Stimulated activated naive B cell treated with anti-CD40 and anti-IgM and Interleukin-4, amounts not matched to agents 10 μg/mL and 1 μg/mL and 100 μg/mL, for 72 hours (primary cell): ENCODE data around the gene EXOSC3.
"Not testable (repeated sequence)": the region's sequence is repeated elsewhere in the genome, so short reads cannot be mapped to it uniquely, and the experiment has no call there.

Experiments
- ATAC-seq, 2 donors: fragments of 150-1000 bp; cut with Tn5 transposase; replicated peaks; 2 replicates each; pipeline ENCODE4 v1.10.0; 2021; ENCODE audit warnings: moderate library complexity in 1 of 2
- DNase-seq: peaks from one replicate; pipeline ENCODE4 v3.0.0; 2021
- H3K27ac Mint-ChIP-seq: one replicate; pipeline ENCODE4 v1.8.0; 2022; ENCODE audit warnings: mild to moderate bottlenecking, mixed read lengths
- H3K27me3 Mint-ChIP-seq, 2 donors: one replicate each; pipeline ENCODE4 v1.8.0; 2022; ENCODE audit warnings: mixed read lengths in 2 of 2
- H3K36me3 Mint-ChIP-seq, 2 donors: one replicate each; pipeline ENCODE4 v1.8.0; 2022; ENCODE audit warnings: mixed read lengths in 2 of 2, mild to moderate bottlenecking in 1 of 2
- H3K4me1 Mint-ChIP-seq, 2 donors: one replicate each; pipeline ENCODE4 v1.8.0; 2022; ENCODE audit warnings: mixed read lengths in 2 of 2, mild to moderate bottlenecking in 1 of 2
- H3K4me3 Mint-ChIP-seq, 2 donors: one replicate each; pipeline ENCODE4 v1.8.0; 2022; ENCODE audit warnings: mild to moderate bottlenecking in 2 of 2, mixed read lengths in 2 of 2, moderate library complexity in 1 of 2
- H3K9me3 Mint-ChIP-seq, 2 donors: one replicate each; pipeline ENCODE4 v1.8.0; 2022; ENCODE audit warnings: mixed read lengths in 2 of 2, mild to moderate bottlenecking in 1 of 2

Gene EXOSC3

GRCh38 chr9:37784616-37785483, at the start of gene EXOSC3:
Gene EXOSC3 (minus strand): TSS chr9:37785064. CDS start chr9:37785044, 20 bp downstream.
- peak; percentile 88 for DNase-seq
- Mint-ChIP-seq H3K4me3 (peak within 1 kb of the TSS; percentile 94 to 99), H3K27ac (peak within 1 kb of the TSS; percentile 99), H3K27me3 (peaks cover 11 to 17% of the 10 kb centered on the region in 2 donors), H3K9me3 (no peaks in the 10 kb centered on the region), H3K36me3 (peaks cover 25 to 40% of the 10 kb centered on the region in 2 donors), H3K4me1 (peaks cover 14 to 37% of the 10 kb centered on the region in 2 donors)
- peak; percentile 92 to 94 for ATAC-seq

DNA sequence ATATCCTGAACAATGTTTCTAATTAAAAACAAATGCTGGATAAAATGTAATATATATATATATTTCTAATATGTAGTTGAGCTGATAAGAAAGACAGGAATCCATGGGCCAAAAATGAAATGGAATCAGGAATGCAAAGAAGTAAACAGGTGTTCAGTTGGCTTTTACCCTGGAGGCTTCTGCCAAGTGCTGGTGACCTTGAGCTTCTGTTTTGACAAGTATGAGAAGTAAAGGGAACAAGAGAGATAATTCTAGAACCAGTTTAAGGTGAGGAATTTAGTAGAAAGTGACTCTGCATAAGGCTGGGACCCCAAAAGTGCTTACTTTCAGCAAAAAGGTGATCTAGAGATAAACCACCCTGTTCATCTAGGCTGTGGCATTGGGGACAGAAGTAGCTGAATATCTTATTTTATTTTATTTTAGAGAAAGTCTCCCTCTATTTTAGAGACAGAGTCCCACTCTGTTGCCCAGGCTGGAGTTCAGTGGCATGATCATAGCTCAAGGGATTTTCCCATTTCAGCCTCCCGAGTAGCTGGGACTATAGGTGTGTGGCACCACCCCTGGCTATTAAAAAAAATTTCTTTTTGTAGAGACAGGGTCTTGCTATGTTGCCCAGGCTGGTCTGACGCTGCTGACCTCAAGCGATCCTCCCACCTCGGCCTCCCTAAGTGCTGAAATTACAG, 42.8 kb upstream of the EXOSC3 start:
- Mint-ChIP-seq H3K4me3 (no peak overlapping the region), H3K4me1 (peaks cover 0 to 2% of the 10 kb centered on the region in 2 donors), H3K27ac (peak overlapping the region; percentile 20), H3K9me3 (no peaks in the 10 kb centered on the region), H3K27me3 (no peaks in the 10 kb centered on the region), H3K36me3 (peaks cover 40 to 55% of the 10 kb centered on the region in 2 donors)
- DNase-seq (no peak), ATAC-seq (no peak)

GRCh38 chr9:37825174-37825573, 40.3 kb upstream of the EXOSC3 start:
- peaks cover 52 to 71% of the 10 kb centered on the region in 2 donors for H3K36me3 Mint-ChIP-seq
- H3K4me3 Mint-ChIP-seq, DNase-seq: not testable (repeated sequence)

DNA sequence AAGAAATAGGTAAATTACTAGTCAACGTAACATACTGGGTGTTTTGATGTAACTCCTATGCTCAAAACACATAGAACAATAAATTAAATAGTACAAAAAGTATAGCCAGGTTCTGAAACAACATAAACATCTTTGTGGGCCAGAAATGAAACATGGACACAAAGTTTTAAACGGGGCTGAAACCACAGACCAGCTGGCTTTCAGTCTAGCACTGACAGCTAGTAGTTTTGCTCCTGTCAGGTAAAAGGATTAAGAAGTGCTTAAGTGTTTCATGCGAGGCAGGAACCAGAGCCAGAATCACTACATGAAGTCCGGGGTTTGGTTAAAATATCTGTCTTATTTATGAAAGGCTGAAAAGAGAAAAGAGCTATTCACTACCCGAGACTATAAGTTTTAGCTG, 35.3 kb upstream of the EXOSC3 start:
- DNase-seq (no peak), ATAC-seq (no peak)
- peaks cover 29 to 39% of the 10 kb centered on the region in 2 donors for H3K36me3 Mint-ChIP-seq

More at GRCh38 chr9:37825174-37825573, 40.3 kb upstream of the EXOSC3 start:
- H3K27ac Mint-ChIP-seq, H3K27me3 Mint-ChIP-seq, ATAC-seq, H3K9me3 Mint-ChIP-seq, H3K4me1 Mint-ChIP-seq: not testable (repeated sequence)

DNA sequence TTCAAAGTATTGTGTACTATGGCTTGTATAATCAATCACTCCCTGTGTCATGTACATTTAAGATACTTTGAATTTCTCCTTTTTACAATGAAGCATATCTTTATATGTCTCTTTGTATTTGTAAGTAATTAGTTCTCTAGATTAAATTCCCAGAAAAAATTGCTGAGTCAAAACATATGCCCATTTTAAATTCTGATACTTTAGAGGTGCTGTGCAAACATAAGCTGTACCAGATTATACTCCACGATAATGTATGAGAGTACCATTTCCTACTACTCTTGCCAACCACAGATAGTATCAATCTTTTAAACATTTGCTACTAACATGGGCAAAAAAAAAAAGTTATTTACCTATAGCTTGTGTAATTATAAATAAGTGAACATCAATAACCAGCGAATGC, 34.0 kb upstream of the EXOSC3 start:
- Mint-ChIP-seq H3K27me3 (no peaks in the 10 kb centered on the region), H3K4me3 (no peak overlapping the region), H3K36me3 (peaks cover 22 to 28% of the 10 kb centered on the region in 2 donors), H3K9me3 (no peaks in the 10 kb centered on the region), H3K27ac (no peak overlapping the region), H3K4me1 (no peaks in the 10 kb centered on the region)
- no peak for ATAC-seq
- no peak for DNase-seq

More for the DNA sequence above, 35.3 kb upstream of the EXOSC3 start:
- no peak overlapping the region for H3K27ac Mint-ChIP-seq
- H3K4me3 Mint-ChIP-seq: no peak overlapping the region
- no peaks in the 10 kb centered on the region for H3K27me3 Mint-ChIP-seq
- H3K9me3 Mint-ChIP-seq: no peaks in the 10 kb centered on the region
- H3K4me1 Mint-ChIP-seq: no peaks in the 10 kb centered on the region

DNA sequence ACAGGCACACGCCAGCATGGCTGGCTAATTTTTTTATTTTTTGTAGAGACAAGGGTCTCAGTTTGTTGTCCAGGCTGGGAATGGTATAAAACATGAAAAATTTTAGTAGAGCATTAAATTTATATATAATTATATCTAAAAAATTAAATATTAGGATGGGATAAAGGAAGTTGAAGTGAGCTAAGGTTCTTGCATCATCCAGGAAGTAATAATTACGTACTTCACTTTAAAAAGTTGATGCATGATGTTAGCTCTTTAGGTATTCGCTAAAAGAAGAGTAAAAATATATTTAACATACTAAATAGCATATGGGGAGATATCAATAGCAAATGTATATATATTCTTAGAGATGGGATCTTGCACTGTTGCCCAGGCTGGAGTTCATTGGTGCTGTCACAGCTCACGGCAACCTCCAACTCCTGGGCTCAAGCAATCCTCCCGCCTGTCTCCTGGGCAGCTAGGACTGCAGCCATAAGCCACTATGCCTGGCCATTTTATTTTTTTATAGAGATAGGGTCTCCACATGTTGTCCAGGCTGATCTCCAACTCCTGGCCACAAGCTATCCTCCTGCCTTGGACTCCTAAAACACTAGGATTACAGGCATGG, 28.0 kb upstream of the EXOSC3 start:
- Mint-ChIP-seq H3K36me3 (peaks cover 11 to 22% of the 10 kb centered on the region in 2 donors), H3K4me1 (no peaks in the 10 kb centered on the region), H3K9me3 (no peaks in the 10 kb centered on the region), H3K4me3 (no peak overlapping the region), H3K27me3 (no peaks in the 10 kb centered on the region), H3K27ac (no peak overlapping the region)
- no peak for ATAC-seq
- DNase-seq: no peak

DNA sequence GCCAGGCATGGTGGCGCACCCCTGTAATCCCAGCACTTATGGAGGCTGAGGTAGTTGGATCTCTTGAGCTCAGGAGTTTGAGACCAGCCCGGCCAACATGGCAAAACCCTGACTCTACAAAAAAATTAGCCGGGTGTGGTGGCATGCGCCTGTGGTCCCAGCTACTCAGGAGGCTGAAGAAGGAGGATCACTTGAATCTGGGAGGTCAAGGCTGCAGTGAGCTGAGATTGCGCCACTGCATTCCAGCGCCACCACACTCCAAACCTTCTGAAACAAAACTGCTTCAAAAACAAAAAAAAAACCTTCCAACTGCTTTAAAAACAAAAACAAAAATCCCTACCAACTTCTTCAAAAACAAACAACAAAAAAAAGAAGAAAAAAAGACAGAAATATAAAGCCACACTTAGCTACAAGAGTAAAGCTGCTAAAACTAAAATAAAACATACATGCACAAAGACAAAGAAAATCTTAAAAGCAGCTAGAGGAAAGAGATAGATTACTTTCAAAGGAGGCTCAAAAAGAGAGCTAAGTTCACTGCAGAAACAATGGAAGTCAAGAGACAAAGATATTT, 27.1 kb upstream of the EXOSC3 start:
- H3K4me3 Mint-ChIP-seq: no peak overlapping the region
- ATAC-seq: no peak
- no peak overlapping the region for H3K27ac Mint-ChIP-seq

DNA sequence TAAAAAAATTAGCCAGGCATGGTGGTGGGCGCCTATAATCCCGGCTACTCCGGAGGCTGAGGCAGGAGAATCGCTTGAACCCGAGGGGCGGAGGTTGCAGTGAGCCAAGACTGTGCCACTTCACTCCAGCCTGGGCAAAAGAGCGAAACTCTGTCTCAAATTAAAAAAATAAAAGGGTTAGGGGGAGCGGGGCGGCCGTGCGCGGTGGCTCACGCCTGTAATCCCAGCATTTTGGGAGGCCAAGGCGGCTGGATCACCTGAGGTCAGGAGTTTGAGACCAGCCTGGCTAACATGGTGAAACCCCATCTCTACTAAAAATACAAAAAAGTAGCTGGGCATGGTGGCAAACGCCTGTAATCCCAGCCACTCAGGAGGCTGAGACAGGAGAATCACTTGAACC, 24.8 kb upstream of the EXOSC3 start:
- not testable (repeated sequence) for H3K27ac Mint-ChIP-seq, ATAC-seq, DNase-seq, H3K27me3 Mint-ChIP-seq, H3K4me3 Mint-ChIP-seq, H3K4me1 Mint-ChIP-seq, H3K9me3 Mint-ChIP-seq
- peaks cover 10 to 25% of the 10 kb centered on the region in 2 donors for H3K36me3 Mint-ChIP-seq

More for the DNA sequence above, 27.1 kb upstream of the EXOSC3 start:
- Mint-ChIP-seq H3K4me1 (no peaks in the 10 kb centered on the region), H3K36me3 (peaks cover 11 to 22% of the 10 kb centered on the region in 2 donors), H3K9me3 (no peaks in the 10 kb centered on the region), H3K27me3 (no peaks in the 10 kb centered on the region)
- DNase-seq: no peak

DNA sequence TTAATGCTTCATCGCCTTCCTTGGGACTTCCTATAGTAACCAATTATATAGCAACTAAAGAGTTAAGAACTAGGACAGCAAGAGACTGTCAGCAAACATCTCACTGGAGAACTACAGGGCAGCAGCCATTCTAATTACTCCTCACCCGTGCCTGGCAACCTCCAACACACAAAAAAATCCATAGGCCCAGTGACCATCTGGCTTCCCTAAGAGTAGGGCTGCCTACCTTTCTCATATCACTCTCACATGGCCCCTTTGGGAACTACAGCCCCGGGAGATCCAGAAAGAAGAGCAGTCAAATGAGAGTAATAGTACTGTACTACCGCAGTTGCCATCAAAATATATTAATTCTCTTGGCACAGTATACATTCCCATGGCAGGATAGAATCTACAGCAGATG, 21.4 kb upstream of the EXOSC3 start:
- Mint-ChIP-seq H3K4me3 (no peak overlapping the region), H3K9me3 (no peaks in the 10 kb centered on the region), H3K36me3 (peaks cover 7 to 22% of the 10 kb centered on the region in 2 donors), H3K27ac (no peak overlapping the region), H3K27me3 (no peaks in the 10 kb centered on the region), H3K4me1 (peaks cover 12 to 16% of the 10 kb centered on the region in 2 donors)
- no peak for ATAC-seq
- no peak for DNase-seq

DNA sequence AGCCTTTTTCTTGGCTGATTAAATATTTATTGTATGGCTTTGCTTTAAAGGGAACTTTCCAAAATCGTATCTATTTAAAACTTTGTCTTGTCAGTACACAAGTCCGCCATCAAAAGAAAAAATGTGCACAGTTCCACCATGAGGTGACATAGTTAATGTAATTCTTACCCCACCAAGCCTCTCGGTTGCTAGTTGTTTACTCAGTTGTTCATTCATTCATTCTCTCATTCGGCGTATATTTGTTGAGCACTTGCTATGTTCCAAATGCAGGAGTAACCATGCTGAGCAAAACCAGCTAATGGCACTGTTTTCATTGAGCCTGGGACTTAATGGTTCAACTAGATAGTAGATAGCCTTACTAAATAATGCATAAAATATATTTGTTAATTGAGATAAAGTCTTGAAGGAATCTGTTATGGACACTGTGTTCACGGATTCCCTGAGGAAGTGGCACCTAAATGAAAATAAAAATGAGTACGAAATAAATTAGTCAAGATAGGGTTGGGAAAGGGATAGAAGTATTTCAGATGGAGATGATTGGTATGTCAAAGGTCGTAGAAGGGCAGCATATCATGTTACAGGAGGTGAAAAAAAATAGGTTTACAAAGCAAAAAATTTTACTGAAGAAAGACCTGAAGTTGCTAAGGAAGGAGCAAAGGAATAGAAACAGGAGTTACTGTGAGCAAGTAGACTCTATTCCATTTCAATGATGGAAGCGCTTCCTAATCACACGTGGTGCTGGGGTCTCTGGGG, 17.3 kb upstream of the EXOSC3 start:
- no peaks in the 10 kb centered on the region for H3K27me3 Mint-ChIP-seq
- H3K27ac Mint-ChIP-seq: no peak overlapping the region
- peaks cover 18 to 33% of the 10 kb centered on the region in 2 donors for H3K4me1 Mint-ChIP-seq
- H3K36me3 Mint-ChIP-seq: peaks cover 3 to 20% of the 10 kb centered on the region in 2 donors
- ATAC-seq (no peak), DNase-seq (no peak)
- no peaks in the 10 kb centered on the region for H3K9me3 Mint-ChIP-seq
- H3K4me3 Mint-ChIP-seq: peak overlapping the region; percentile 91 to 94

DNA sequence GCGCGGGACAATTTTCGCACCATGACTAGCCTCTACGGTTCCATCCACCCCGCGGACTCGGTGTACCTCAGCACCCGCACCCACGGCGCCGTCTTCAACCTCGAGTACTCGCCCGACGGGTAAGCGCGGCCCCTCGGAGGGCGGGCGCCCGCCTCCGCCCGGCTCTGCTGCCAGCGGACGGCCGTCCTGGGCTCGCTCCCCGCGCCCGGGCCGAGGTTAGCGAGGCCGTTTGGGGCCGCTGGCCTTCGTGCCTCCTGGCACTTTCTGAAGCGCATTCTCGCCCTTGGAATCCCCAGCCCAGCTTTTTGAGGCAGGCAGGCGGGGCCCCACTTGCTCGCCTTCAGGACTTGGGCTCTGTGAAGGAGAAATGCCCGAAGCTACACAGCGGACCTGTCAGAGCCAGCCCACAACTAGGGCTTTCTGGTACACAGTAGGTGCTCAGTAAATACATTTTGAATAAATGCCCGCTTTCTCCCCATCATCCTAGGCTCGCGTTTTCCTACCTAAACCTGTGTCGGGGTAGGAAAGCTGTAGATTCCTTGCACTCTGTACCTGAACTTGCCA, 16.5 kb upstream of the EXOSC3 start:
- no peaks in the 10 kb centered on the region for H3K27me3 Mint-ChIP-seq
- peak; percentile 50 to 54 for ATAC-seq
- peak overlapping the region; percentile 91 to 94 for H3K4me3 Mint-ChIP-seq
- H3K4me1 Mint-ChIP-seq: peaks cover 18 to 30% of the 10 kb centered on the region in 2 donors
- H3K9me3 Mint-ChIP-seq: no peaks in the 10 kb centered on the region
- H3K27ac Mint-ChIP-seq: peak overlapping the region; percentile 95
- H3K36me3 Mint-ChIP-seq: peaks cover 3 to 25% of the 10 kb centered on the region in 2 donors
- no peak for DNase-seq

DNA sequence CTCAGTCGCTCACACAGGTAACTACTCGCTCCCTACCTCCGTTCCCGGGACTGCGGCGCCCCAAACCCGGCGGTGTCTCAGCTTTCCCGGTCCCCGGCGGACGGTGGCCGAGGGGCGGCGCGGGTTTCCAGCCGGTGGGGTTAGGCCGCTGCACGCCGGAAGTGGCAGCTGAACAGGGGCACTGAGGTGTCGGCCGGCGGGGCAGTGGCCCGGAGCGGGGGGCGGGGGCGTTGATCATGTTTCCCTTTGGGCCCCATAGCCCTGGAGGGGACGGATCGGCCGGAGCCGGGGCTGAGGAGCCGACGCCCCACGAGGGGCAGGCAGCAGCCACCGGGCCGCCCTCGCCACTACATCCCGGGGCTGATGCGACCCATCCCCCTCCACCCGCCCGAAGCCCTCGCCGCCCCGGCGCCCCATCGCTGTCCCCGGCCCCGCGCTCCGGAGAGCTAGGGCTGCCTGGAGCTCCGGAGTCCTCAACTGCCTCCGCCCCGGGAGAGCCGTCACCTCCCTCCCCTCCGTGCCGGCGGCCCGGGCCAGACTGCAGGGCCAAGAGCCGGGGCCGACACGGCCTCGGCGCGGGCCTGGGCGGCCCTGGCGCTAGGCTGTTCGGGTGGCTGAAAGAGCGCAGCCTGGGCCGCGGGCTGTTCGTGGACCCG, 15.9 kb upstream of the EXOSC3 start, which contains the start of gene DCAF10:
DCAF10 (plus strand) TSS at position 167 of the 656 bp plus-strand sequence; CDS start at position 237, 70 bp downstream.
- Mint-ChIP-seq H3K4me1 (peaks cover 16 to 27% of the 10 kb centered on the region in 2 donors), H3K4me3 (peak within 1 kb of the TSS; percentile 91 to 94), H3K27ac (peak within 1 kb of the TSS; percentile 95), H3K27me3 (no peaks in the 10 kb centered on the region), H3K36me3 (peaks cover 3 to 25% of the 10 kb centered on the region in 2 donors), H3K9me3 (no peaks in the 10 kb centered on the region)
- ATAC-seq (peak; percentile 89 to 91), DNase-seq (peak; percentile 91)

DNA sequence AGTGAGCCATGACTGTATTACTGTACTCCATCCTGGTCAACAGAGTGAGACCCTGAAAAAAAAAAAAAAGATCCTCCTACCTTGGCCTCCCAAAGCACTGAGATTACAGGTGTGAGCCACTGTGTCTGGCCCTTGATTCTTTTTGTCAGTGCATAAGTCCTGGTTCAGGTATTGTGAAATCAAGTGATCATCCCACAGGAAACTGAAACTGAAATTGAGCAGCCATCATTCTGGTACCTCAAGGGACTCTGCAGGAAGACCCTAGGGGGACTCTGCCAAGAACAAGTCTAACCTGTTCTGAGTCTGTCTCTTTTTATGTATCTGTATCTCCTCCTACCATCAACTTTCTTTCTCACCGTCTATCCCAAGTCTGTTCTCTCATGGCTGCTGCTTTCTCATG, 13.8 kb upstream of the EXOSC3 start:
- no peaks in the 10 kb centered on the region for H3K27me3 Mint-ChIP-seq
- DNase-seq (no peak), ATAC-seq (no peak)
- peaks cover 2 to 18% of the 10 kb centered on the region in 2 donors for H3K36me3 Mint-ChIP-seq
- H3K4me1 Mint-ChIP-seq: peaks cover 12 to 27% of the 10 kb centered on the region in 2 donors
- H3K27ac Mint-ChIP-seq: no peak overlapping the region
- no peak overlapping the region for H3K4me3 Mint-ChIP-seq
- no peaks in the 10 kb centered on the region for H3K9me3 Mint-ChIP-seq
